ENCODE data around the gene CARD10.

The CARD10 gene

DNA sequence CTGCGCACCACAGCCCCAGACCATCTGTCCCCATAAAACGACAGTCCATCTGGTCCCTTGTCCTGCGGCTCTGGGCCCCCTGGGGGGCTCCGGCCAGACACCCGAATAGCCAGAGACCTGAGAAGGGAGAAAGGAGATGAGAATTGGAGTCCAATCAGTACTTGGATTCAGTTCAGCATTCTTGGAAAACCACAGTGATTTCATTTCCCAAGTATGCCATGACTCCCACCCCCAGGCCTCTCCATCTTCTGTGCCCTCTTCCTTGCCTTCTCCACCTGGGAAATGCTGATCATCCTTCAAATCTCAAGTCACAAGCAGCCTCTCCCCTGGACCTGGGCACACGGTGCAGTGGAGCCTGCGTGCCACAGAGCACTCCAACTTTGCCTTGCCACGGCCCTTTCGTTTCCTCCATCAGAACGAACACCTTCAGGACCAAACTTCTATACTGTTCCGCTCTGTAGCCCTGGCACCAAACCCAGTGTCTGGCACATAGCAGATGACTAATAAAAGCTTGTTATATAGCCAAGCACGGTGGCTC, 22.1 kb downstream of the CARD10 start:
- H3K27me3 ChIP-seq (ENCODE audit: control insufficient read depth, insufficient read depth, low read length) = no peaks in the 10 kb centered on the region
- H3K9me3 ChIP-seq (ENCODE audit: control insufficient read depth, low read depth, low read length) = no peaks in the 10 kb centered on the region
- H3K4me3 ChIP-seq (ENCODE audit: low read length) = no peak overlapping the region
- no peak overlapping the region for H3K9ac ChIP-seq (ENCODE audit: low read length)
- peaks cover 6% of the 10 kb centered on the region for H3K4me1 ChIP-seq (ENCODE audit: control insufficient read depth, low read depth, low read length)
- no peak overlapping the region for H3K27ac ChIP-seq (ENCODE audit: low read length)
- no peaks in the 10 kb centered on the region for H3K36me3 ChIP-seq (ENCODE audit: control insufficient read depth, low read depth, low read length)

DNA sequence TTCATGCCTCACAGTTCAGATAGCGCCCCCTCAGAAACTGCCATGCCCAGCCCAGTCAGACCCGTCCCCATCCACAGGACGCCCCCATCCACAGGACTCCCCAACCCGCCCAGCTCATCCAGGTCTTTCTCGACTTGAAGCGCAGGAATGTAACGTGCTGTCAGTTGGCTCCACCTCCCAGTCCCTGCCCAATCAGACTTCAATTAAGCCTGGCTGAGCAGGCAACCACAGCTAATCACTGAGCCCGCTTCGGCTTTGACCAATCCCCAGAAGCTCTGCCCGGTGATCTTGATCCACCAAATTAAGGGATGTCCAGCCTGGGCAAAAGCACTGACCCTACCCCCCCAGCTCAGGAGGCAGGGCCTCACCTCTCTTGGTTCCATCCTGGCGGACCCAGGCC, 22.6 kb downstream of the CARD10 start:
- no peak overlapping the region for H3K27ac ChIP-seq (ENCODE audit: low read length)

DNA sequence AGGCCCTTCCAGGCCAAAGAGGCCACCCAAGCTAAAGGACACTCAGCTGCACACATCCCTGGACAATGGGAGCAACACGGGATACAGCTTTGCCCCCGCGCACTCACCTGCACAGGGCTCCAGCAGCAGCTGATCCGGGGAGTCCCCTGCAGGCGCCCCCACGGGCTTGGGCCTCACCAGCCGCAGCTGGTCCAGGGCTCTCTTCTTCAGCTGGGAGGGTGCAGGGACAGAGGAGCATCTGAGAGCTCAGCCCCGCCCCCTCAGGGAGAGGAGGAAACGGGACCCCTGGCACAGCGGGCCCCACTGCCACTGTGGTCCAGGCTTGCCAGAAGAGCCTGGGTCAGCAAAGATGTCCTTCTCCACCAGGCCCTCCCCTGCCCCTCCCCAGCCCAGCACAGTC, 25.2 kb downstream of the CARD10 start:
- no peak overlapping the region for H3K27ac ChIP-seq (ENCODE audit: low read length)
- H3K9me3 ChIP-seq (ENCODE audit: control insufficient read depth, low read depth, low read length) = no peaks in the 10 kb centered on the region
- no peak overlapping the region for H3K9ac ChIP-seq (ENCODE audit: low read length)
- no peak overlapping the region for H3K4me3 ChIP-seq (ENCODE audit: low read length)
- no peaks in the 10 kb centered on the region for H3K36me3 ChIP-seq (ENCODE audit: control insufficient read depth, low read depth, low read length)
- no peaks in the 10 kb centered on the region for H3K4me1 ChIP-seq (ENCODE audit: control insufficient read depth, low read depth, low read length)
- H3K27me3 ChIP-seq (ENCODE audit: control insufficient read depth, insufficient read depth, low read length) = no peaks in the 10 kb centered on the region

More for the DNA sequence above, 22.6 kb downstream of the CARD10 start:
- H3K27me3 ChIP-seq (ENCODE audit: control insufficient read depth, insufficient read depth, low read length) = no peaks in the 10 kb centered on the region
- H3K4me3 ChIP-seq (ENCODE audit: low read length) = no peak overlapping the region
- no peaks in the 10 kb centered on the region for H3K9me3 ChIP-seq (ENCODE audit: control insufficient read depth, low read depth, low read length)
- no peaks in the 10 kb centered on the region for H3K36me3 ChIP-seq (ENCODE audit: control insufficient read depth, low read depth, low read length)
- peaks cover 1% of the 10 kb centered on the region for H3K4me1 ChIP-seq (ENCODE audit: control insufficient read depth, low read depth, low read length)
- H3K9ac ChIP-seq (ENCODE audit: low read length) = no peak overlapping the region

DNA sequence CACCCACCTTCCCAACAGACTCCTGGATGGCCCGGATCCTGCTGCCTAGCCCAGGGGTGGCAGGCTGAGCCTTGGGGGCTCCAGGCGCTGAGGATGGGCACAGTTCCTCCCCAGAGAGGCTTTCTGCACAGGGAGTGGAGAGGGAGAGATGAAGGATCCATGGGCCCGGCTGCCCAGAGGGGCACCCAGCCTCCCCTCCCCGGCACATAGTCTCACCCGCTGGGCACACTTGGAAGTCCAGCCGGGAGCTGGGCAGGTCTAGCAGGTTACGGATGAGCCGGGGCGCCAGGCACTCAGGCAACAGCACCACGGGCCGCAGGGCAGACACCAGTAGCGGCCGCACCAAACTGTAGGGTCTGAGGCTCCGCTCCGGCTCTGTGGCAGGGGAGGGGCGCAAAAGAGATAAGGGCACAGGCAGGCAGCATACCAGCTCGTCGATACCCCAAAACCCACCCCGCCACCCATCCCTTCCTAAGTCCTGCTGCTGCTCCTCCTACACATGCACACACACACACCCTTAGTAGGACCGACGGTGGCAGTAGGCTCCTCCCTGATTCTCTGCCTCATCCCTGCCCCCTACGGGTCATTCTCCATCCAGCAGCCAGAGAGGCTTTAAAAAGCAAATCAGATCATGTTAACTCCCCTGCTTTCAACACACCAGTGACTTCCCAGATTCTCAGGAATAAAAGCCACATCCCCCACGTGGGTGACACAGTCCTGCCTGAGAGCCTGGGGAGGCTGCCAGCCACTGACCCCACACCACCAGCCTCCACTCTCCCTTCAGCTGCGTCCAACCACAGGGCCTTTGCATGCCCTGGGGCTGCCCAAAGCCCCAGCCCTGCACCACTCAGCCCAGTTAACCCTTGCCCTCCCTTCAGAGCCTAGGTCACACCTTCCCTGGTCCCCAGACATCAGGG, 26.5 kb downstream of the CARD10 start:
- H3K4me3 ChIP-seq (ENCODE audit: low read length) = no peak overlapping the region
- peaks cover 4% of the 10 kb centered on the region for H3K4me1 ChIP-seq (ENCODE audit: control insufficient read depth, low read depth, low read length)
- H3K36me3 ChIP-seq (ENCODE audit: control insufficient read depth, low read depth, low read length) = no peaks in the 10 kb centered on the region
- H3K9ac ChIP-seq (ENCODE audit: low read length) = no peak overlapping the region
- no peaks in the 10 kb centered on the region for H3K27me3 ChIP-seq (ENCODE audit: control insufficient read depth, insufficient read depth, low read length)
- H3K9me3 ChIP-seq (ENCODE audit: control insufficient read depth, low read depth, low read length) = no peaks in the 10 kb centered on the region
- no peak overlapping the region for H3K27ac ChIP-seq (ENCODE audit: low read length)

DNA sequence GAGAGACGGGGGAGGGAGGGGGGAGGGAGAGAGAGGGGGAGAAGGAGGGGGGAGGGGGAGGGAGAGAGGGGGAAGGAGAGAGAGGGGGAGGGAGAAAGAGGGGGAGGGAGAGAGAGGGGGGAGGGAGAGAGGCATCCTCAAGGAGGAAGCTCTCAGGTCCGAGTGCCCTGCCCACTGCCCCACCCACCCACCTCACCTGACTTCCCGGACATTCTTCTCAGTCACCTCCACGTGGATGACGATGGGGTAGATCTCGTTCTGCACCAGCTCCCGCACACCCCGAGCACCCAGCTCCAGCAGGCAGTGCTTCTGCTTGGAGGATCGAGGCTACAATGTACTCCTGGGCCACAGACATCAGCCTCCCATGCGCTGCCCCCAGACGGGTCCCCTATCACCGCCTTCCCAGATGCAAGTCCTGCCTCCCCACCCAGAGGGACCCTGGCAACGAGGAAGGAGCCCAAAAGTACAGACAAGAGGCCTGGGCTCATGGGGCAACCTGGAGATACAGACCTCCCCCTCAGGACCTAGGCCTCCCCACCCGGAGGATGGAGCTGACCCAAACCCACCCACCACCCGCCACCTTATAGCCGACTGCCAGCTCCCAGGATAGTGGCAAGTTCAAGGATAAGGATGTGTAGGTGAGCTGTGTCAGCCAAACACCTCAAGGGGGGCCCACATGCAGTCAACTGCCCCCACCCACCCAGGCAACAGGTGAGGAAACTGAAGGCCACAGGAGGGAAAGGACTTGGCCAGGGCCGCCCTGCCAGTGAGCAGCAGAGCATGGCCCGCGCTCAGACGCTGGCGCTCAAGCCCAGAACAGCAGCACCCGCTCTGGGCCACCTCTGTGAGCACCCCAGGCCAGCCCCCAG, 27.4 kb downstream of the CARD10 start:
- Histone ChIP-seq H3K4me3 (ENCODE audit: low read length) (no peak overlapping the region), H3K27me3 (ENCODE audit: control insufficient read depth, insufficient read depth, low read length) (no peaks in the 10 kb centered on the region), H3K4me1 (ENCODE audit: control insufficient read depth, low read depth, low read length) (peaks cover 10% of the 10 kb centered on the region), H3K9ac (ENCODE audit: low read length) (no peak overlapping the region), H3K9me3 (ENCODE audit: control insufficient read depth, low read depth, low read length) (no peaks in the 10 kb centered on the region), H3K27ac (ENCODE audit: low read length) (no peak overlapping the region), H3K36me3 (ENCODE audit: control insufficient read depth, low read depth, low read length) (no peaks in the 10 kb centered on the region)

DNA sequence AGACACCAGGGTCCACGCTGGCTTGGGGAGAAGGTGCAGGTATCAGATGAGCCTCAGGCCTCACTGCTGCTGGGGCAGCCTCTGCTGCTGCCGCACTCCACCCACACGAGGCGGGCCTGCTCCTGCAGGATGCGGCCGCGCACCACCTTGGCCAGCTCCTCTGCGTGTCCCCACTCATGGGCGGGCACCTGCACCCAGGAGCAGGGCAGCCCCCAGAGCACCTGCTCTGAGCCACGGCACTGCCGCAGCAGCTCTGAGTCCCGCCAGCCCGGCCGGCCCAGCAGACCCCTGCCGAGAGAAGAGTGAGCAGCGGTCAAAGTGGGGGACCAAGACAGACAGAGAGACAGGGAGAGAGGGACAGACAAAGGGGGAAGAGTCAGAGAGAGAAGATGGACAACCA, 28.1 kb downstream of the CARD10 start:
- no peak overlapping the region for H3K9ac ChIP-seq (ENCODE audit: low read length)
- no peaks in the 10 kb centered on the region for H3K36me3 ChIP-seq (ENCODE audit: control insufficient read depth, low read depth, low read length)
- H3K4me1 ChIP-seq (ENCODE audit: control insufficient read depth, low read depth, low read length) = peaks cover 11% of the 10 kb centered on the region
- H3K27me3 ChIP-seq (ENCODE audit: control insufficient read depth, insufficient read depth, low read length) = peaks cover under 1% of the 10 kb centered on the region
- no peak overlapping the region for H3K27ac ChIP-seq (ENCODE audit: low read length)
- no peaks in the 10 kb centered on the region for H3K9me3 ChIP-seq (ENCODE audit: control insufficient read depth, low read depth, low read length)
- no peak overlapping the region for H3K4me3 ChIP-seq (ENCODE audit: low read length)

DNA sequence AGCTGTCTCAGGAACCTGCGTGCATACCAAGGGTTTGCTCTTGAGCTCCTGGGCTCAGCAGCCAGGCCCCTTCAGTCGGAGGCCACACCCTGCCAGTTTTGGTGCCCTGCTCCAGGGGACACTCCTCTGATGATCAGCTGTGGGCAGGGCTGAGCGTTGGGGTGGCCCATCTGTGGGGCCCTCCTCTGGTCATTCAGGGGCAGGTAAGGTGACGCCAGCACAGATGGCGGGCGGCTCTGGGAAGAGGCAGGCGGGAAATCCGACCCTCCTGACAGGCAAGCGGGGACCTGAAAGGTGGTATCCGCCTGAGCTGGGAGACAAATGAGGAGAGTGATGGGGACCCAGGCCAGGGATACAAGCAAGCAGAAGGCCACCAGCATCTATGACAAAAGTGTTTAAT, 29.2 kb downstream of the CARD10 start:
- H3K27ac ChIP-seq (ENCODE audit: low read length) = no peak overlapping the region
- H3K4me1 ChIP-seq (ENCODE audit: control insufficient read depth, low read depth, low read length) = peaks cover 13% of the 10 kb centered on the region
- no peak overlapping the region for H3K9ac ChIP-seq (ENCODE audit: low read length)
- H3K9me3 ChIP-seq (ENCODE audit: control insufficient read depth, low read depth, low read length) = no peaks in the 10 kb centered on the region
- peaks cover 7% of the 10 kb centered on the region for H3K27me3 ChIP-seq (ENCODE audit: control insufficient read depth, insufficient read depth, low read length)
- H3K4me3 ChIP-seq (ENCODE audit: low read length) = no peak overlapping the region
- no peaks in the 10 kb centered on the region for H3K36me3 ChIP-seq (ENCODE audit: control insufficient read depth, low read depth, low read length)

DNA sequence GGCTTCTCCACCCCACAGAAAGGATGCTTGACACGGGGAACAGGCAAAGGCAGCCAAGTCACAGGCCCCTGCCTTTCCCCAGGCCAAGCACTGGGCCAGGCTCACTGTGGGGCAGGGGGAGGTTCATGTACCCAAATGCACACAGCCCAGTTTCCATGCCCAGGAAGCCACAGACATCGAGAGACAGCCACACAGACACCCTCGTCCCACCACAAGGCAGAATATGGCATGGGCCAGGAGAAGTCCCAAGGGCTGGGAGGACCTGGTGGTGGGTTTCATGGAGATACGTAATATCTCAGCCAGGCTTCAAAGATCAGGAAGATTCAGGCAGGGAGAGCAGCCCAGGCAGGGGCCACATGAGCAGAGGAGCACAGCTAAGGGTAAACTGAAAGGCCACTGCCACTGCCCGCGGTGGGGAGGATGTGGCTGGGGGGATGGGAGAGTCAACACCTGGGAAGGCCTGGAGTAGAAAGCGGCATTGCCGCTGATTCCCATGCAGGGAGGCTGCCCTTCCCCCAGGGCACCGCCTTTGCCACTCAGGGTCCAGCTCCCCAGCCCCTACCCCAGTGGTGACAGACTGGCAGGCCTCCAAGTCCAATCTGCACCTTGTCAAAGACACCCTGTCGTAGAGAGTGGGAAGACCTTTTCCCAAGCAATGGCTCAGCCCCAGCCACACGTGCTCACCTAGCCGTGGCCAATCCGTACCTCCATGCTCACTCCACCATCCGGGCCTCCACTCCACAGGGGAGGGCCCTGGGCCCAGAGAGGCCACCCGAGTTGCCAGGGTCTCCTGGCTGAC, 30.7 kb downstream of the CARD10 start:
- Histone ChIP-seq H3K4me1 (ENCODE audit: control insufficient read depth, low read depth, low read length) (peaks cover 22% of the 10 kb centered on the region), H3K36me3 (ENCODE audit: control insufficient read depth, low read depth, low read length) (no peaks in the 10 kb centered on the region), H3K4me3 (ENCODE audit: low read length) (no peak overlapping the region), H3K27me3 (ENCODE audit: control insufficient read depth, insufficient read depth, low read length) (peaks cover 7% of the 10 kb centered on the region), H3K27ac (ENCODE audit: low read length) (no peak overlapping the region), H3K9me3 (ENCODE audit: control insufficient read depth, low read depth, low read length) (no peaks in the 10 kb centered on the region), H3K9ac (ENCODE audit: low read length) (no peak overlapping the region)

DNA sequence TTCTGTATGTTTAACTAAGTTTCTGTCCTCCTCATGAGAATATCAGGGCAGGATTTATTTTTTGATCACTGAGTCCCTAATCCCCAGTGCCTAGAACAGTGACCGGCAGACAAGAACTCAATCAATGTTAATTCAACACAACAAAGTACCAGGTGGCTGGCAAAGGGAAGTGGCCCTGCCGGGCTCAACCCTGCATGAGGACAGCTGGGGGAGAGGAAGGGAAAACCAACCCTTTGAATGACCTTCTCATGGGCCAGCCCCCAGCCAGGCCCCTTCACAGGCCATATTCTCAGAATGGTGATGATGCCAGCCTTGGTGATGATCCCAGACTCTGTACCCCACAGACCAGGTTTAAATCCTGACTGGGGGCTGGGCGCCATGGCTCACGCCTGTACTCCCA, 31.6 kb downstream of the CARD10 start:
- Histone ChIP-seq H3K9ac (ENCODE audit: low read length) (no peak overlapping the region), H3K4me3 (ENCODE audit: low read length) (no peak overlapping the region), H3K27ac (ENCODE audit: low read length) (no peak overlapping the region), H3K27me3 (ENCODE audit: control insufficient read depth, insufficient read depth, low read length) (peaks cover 7% of the 10 kb centered on the region), H3K36me3 (ENCODE audit: control insufficient read depth, low read depth, low read length) (no peaks in the 10 kb centered on the region), H3K4me1 (ENCODE audit: control insufficient read depth, low read depth, low read length) (peaks cover 22% of the 10 kb centered on the region), H3K9me3 (ENCODE audit: control insufficient read depth, low read depth, low read length) (no peaks in the 10 kb centered on the region)

DNA sequence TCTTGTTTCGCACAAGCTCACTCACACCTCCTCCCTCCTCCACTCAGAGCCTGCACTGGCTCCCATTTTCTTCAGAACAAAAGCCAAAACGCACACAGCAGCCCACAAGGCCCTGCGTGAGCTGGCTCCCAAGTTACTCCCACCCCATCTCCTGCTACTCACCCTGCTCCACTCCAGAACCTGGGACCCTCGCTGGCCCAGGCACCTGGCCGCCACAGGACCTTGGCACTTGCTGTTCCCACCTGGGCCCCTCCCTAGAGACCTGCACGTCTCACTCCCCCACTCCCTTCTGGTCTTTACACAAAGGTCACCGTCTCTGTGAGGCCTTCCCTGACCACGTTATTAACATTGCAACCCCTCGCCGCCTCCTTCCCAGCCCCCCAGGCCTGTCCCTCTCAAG, 32.1 kb downstream of the CARD10 start:
- no peak overlapping the region for H3K9ac ChIP-seq (ENCODE audit: low read length)
- no peak overlapping the region for H3K27ac ChIP-seq (ENCODE audit: low read length)
- no peak overlapping the region for H3K4me3 ChIP-seq (ENCODE audit: low read length)
- no peaks in the 10 kb centered on the region for H3K9me3 ChIP-seq (ENCODE audit: control insufficient read depth, low read depth, low read length)
- H3K36me3 ChIP-seq (ENCODE audit: control insufficient read depth, low read depth, low read length) = no peaks in the 10 kb centered on the region
- H3K27me3 ChIP-seq (ENCODE audit: control insufficient read depth, insufficient read depth, low read length) = peaks cover 7% of the 10 kb centered on the region
- H3K4me1 ChIP-seq (ENCODE audit: control insufficient read depth, low read depth, low read length) = peaks cover 22% of the 10 kb centered on the region

Data from iPS-18a (cell line).